ENCODE data around the gene OTUB2. TPM values are rescaled to one million over a fixed set of nuclear protein-coding genes. Genes with fewer than 3 reads are reported as not detected.

The OTUB2 gene
- polyA plus RNA-seq, 3 donors = 0.25 to 0.95 (median 0.28) TPM

- DNase-seq = no peak
- H3K9me3 Mint-ChIP-seq = no peaks in the 10 kb centered on the region
- H3K36me3 ChIP-seq (replicated peaks in 1 of 2; ENCODE audit: control insufficient read depth in 1 of 2, insufficient read depth in 2 of 2, low read length in 2 of 2) = no peaks in the 10 kb centered on the region
- H3K27ac Mint-ChIP-seq = no peak overlapping the region
- H3K9me3 ChIP-seq (replicated peaks in 1 of 2; ENCODE audit: control insufficient read depth in 1 of 2, insufficient read depth in 1 of 2, low read length in 2 of 2) = no peaks in the 10 kb centered on the region
- H3K36me3 Mint-ChIP-seq = no peaks in the 10 kb centered on the region
- no peak overlapping the region for H3K4me3 ChIP-seq (replicated peaks in 1 of 3; ENCODE audit: low read depth in 2 of 3, low read length in 3 of 3)
- no peak overlapping the region for H3K9ac ChIP-seq (ENCODE audit: insufficient read depth, low read length, poor library complexity, severe bottlenecking)
- H3K4me2 ChIP-seq (replicated peaks; ENCODE audit: extremely low read depth, low read length, poor library complexity, severe bottlenecking) = no peak overlapping the region
- no peaks in the 10 kb centered on the region for H3K79me2 ChIP-seq (ENCODE audit: insufficient read depth, low read length)
- H2AFZ ChIP-seq (ENCODE audit: insufficient read depth, low read depth, low read length, poor library complexity, severe bottlenecking) = no peak overlapping the region
- no peaks in the 10 kb centered on the region for H3K4me1 ChIP-seq (ENCODE audit: control insufficient read depth in 1 of 2, insufficient read depth in 2 of 2, low read length in 2 of 2)
- intact Hi-C loops (cut with micrococcal nuclease) = no loop called here
- 94% methylated on average over 4 of the region's 4 CpGs for WGBS (ENCODE audit: insufficient coverage)
- H3K4me3 Mint-ChIP-seq = no peak overlapping the region
- peaks cover 2 to 10% (median 3%) of the 10 kb centered on the region in 3 donors for H3K27me3 Mint-ChIP-seq (ENCODE audit: low read depth in 3 of 3)
- H3K27ac ChIP-seq (ENCODE audit: low read depth in 1 of 2, low read length in 2 of 2) = no peak overlapping the region
- H3K4me1 Mint-ChIP-seq = peaks cover 9% of the 10 kb centered on the region
- no peaks in the 10 kb centered on the region for H3K27me3 ChIP-seq (ENCODE audit: control insufficient read depth in 2 of 2, insufficient read depth in 2 of 2, low read length in 2 of 2)
- TF ChIP-seq CTCF (IDR thresholded peaks at IDR 0.05) = no peak
- H4K20me1 ChIP-seq (ENCODE audit: insufficient read depth, low read length) = no peaks in the 10 kb centered on the region
Observed at GRCh38 chr14:94020267-94020666, 5.9 kb upstream of the OTUB2 start.

- no CpG with 5 or more reads among the region's 2 CpGs for whole genome bisulfite sequencing (ENCODE audit: insufficient coverage)
- H3K4me3 ChIP-seq (replicated peaks in 1 of 3; ENCODE audit: low read depth in 2 of 3, low read length in 3 of 3) = no peak overlapping the region
Observed at GRCh38 chr14:94021001-94021400, 5.1 kb upstream of the OTUB2 start.

More at GRCh38 chr14:94021001-94021400, 5.1 kb upstream of the OTUB2 start:
- Histone ChIP-seq H3K9ac (ENCODE audit: insufficient read depth, low read length, poor library complexity, severe bottlenecking) (no peak overlapping the region), H3K4me2 (replicated peaks; ENCODE audit: extremely low read depth, low read length, poor library complexity, severe bottlenecking) (no peak overlapping the region), H3K36me3 (replicated peaks in 1 of 2; ENCODE audit: control insufficient read depth in 1 of 2, insufficient read depth in 2 of 2, low read length in 2 of 2) (no peaks in the 10 kb centered on the region), H3K27ac (ENCODE audit: low read depth in 1 of 2, low read length in 2 of 2) (no peak overlapping the region), H3K9me3 (replicated peaks in 1 of 2; ENCODE audit: control insufficient read depth in 1 of 2, insufficient read depth in 1 of 2, low read length in 2 of 2) (no peaks in the 10 kb centered on the region), H3K79me2 (ENCODE audit: insufficient read depth, low read length) (no peaks in the 10 kb centered on the region), H3K27me3 (ENCODE audit: control insufficient read depth in 2 of 2, insufficient read depth in 2 of 2, low read length in 2 of 2) (no peaks in the 10 kb centered on the region), H2AFZ (ENCODE audit: insufficient read depth, low read depth, low read length, poor library complexity, severe bottlenecking) (no peak overlapping the region), H3K4me1 (ENCODE audit: control insufficient read depth in 1 of 2, insufficient read depth in 2 of 2, low read length in 2 of 2) (peaks cover 4 to 5% of the 10 kb centered on the region in 2 donors), H4K20me1 (ENCODE audit: insufficient read depth, low read length) (no peaks in the 10 kb centered on the region)
- H3K27ac Mint-ChIP-seq = no peak overlapping the region
- DNase-seq = peak; percentile 32 to 69 (median 34)
- no peak overlapping the region for H3K4me3 Mint-ChIP-seq
- H3K36me3 Mint-ChIP-seq = no peaks in the 10 kb centered on the region
- TF ChIP-seq CTCF (IDR thresholded peaks at IDR 0.05) = no peak
- intact Hi-C loops (cut with micrococcal nuclease) = no loop called here
- H3K9me3 Mint-ChIP-seq = no peaks in the 10 kb centered on the region
- peaks cover 2 to 10% (median 3%) of the 10 kb centered on the region in 3 donors for H3K27me3 Mint-ChIP-seq (ENCODE audit: low read depth in 3 of 3)
- peaks cover 14% of the 10 kb centered on the region for H3K4me1 Mint-ChIP-seq

Data from CD14-positive monocyte (primary cell).